Fibroblast of the aortic adventitia (primary cell): ENCODE measurements around the gene VHLL. TPM values are rescaled to one million over a fixed set of nuclear protein-coding genes. Genes with fewer than 3 reads are reported as not detected.

Experiments used
- DNase-seq: peaks from one replicate; pipeline ENCODE4 v3.0.0-alpha.2; 2010; ENCODE audit warnings: low read depth
- H3K4me3 ChIP-seq: 2 replicates; pipeline ENCODE4 v1.5.1; 2011; ENCODE audit warnings: low read depth, mild to moderate bottlenecking, control low read depth, low read length, moderate library complexity
- total RNA-seq: library from RNA; depleted of rRNA; stranded (reverse); fragments of >200 nt; gene quantifications from 2 replicates; pipeline ENCODE4 v1.2.3, GENCODE V29; 2012; ENCODE audit warnings: low replicate concordance
- TF ChIP-seq, protein P1 (sequence below): IDR thresholded peaks from 2 replicates; pipeline ENCODE4 v1.5.1; 2011; ENCODE audit warnings: mild to moderate bottlenecking, low read length, control low read depth, inconsistent platforms; ENCODE audit not compliant: insufficient read depth

Gene VHLL
- total RNA-seq, 1 donor = not detected

DNA sequence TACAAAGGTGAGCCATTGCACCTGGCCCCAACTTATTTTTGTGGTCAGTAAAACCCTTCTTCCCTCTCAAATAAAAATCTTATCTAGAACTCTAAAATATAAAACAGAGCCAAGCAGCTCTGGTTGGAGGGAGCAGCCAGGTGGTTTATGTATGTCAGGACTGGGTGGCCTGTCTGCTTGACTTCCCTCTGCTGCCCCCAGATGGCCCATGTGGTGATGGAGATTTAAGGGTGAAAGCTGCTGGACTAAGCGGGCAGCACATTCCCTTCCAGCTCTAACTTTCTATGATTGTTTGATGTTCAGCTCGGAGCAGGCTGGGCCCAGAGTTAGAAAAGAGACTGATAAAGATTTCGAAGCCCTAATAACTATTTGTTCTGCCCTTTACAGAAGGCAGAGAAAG lies 39.3 kb downstream of the VHLL start:
- TF ChIP-seq, protein P1, sequence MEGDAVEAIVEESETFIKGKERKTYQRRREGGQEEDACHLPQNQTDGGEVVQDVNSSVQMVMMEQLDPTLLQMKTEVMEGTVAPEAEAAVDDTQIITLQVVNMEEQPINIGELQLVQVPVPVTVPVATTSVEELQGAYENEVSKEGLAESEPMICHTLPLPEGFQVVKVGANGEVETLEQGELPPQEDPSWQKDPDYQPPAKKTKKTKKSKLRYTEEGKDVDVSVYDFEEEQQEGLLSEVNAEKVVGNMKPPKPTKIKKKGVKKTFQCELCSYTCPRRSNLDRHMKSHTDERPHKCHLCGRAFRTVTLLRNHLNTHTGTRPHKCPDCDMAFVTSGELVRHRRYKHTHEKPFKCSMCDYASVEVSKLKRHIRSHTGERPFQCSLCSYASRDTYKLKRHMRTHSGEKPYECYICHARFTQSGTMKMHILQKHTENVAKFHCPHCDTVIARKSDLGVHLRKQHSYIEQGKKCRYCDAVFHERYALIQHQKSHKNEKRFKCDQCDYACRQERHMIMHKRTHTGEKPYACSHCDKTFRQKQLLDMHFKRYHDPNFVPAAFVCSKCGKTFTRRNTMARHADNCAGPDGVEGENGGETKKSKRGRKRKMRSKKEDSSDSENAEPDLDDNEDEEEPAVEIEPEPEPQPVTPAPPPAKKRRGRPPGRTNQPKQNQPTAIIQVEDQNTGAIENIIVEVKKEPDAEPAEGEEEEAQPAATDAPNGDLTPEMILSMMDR = no peak
- no peak for DNase-seq
- no peak overlapping the region for H3K4me3 ChIP-seq

DNA sequence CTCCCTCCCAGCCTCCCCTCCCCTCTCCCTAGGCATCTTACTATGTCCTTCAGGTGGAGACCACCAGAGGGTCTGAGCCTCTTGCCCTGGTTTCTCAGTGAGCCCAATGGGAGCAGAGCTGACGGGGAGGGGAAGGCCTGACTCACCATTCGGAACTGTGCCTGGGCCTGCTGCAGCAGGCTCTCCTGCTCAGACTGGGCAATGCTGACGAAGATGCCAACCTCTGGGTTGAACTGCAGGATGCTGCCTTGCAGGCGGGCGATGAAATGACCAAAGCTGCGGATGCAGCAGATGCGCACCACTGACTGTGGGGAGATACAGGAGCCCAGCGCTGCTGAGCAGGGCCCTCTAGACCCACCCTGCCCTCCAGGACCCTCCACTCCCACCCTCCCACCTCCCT lies 40.2 kb downstream of the VHLL start:
- TF ChIP-seq, protein P1 = no peak
- H3K4me3 ChIP-seq = no peak overlapping the region
- DNase-seq = no peak

DNA sequence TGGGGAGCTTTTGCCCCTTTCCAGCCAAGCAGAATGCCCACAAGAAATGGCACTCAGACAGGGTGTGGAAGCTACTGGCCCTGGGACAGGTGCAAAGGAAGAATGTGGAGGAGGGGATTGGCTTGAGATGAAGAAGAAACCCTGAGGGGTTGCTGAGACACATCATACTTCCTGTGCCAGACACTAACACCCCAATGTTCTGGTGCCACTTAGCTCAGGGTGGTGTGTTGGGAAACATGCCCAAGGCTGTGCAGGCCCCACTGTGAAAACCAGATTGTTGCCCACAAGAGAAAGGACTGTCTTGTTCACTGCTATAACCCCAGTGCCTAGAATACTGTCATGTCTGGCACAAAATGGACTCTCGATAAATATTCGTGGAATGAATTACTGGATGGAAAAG lies 41.4 kb downstream of the VHLL start:
- H3K4me3 ChIP-seq = no peak overlapping the region
- TF ChIP-seq, protein P1 = no peak
- DNase-seq = no peak

DNA sequence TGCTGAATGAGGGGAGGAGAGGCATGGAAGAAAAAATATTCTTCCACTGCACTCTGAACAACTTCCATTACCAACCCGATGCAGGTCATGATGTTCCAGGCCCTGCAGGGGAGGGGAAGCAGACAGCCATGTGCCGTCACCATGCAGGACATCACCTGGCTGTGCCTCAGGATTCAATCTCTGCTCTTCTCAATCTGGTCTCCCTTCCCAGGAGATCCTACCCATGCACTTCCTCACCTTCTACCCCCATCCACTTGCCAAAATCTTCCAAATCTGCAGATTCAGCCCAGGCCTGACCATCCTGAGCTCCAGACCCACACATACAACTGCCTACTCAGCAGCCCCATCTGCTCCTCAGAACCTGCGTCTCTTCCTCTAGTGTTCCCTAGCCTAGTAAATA lies 45.5 kb downstream of the VHLL start:
- no peak overlapping the region for H3K4me3 ChIP-seq
- TF ChIP-seq, protein P1 = no peak
- no peak for DNase-seq

DNA sequence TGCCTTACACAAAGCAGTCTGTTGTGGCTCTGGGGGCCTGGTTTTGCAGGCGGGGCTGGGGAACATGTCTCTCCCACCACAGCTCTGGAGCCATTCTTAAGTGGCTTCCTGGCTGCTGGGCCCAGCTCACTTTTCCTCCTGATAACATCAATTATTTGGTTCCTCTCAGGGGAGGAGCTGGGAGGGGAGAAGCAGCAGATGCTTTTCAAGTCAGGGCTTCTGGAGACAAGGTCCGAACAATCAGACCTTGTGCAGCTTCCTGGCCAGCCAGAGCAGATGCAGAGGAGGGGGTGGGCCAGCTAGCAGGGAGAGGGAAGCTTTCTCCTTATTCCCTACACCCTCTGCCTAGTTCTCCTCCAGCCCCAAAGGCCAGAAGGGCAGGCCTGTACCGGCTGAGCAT lies 47.6 kb downstream of the VHLL start:
- no peak for DNase-seq
- H3K4me3 ChIP-seq = no peak overlapping the region
- TF ChIP-seq, protein P1 = no peak

DNA sequence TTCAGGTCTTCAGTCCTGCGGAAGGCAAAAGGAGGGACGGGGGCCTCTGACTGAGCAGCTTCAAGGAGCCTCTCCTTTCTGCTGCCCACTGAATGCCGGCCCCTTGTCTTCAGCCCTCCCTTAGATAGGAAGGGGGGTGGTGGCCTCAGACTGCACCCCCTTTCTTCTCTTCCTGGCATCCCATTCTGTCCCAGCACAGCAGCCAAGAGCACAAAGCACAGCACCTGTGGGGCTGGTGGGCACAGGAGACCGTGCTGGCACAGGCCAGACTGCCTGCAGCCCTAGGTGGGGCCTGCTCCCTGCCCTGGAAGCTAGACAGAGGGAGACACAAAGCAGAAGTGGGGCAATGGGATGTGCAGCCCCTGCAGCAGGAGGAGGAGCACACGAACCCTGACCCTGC lies 49.5 kb downstream of the VHLL start:
- DNase-seq = no peak
- TF ChIP-seq, protein P1 = no peak
- H3K4me3 ChIP-seq = no peak overlapping the region

Other genes starting within 250 kb of the VHLL start
- gene UBQLN4, start 245.5 kb downstream of the VHLL start, total RNA-seq = 8.5 and 22.0 TPM in 2 replicates
- gene LAMTOR2, start 244.5 kb downstream of the VHLL start, total RNA-seq = 40.4 and 74.7 TPM in 2 replicates
- gene RAB25, start 238.1 kb downstream of the VHLL start, total RNA-seq = not detected in 2 replicates
- 0.90 TPM in 2 replicates for gene MEX3A, start 216.8 kb downstream of the VHLL start, total RNA-seq
- gene LMNA, start 184.6 kb downstream of the VHLL start, total RNA-seq = 502 and 1,039 TPM in 2 replicates
- gene SEMA4A, start 145.7 kb downstream of the VHLL start, total RNA-seq = 1.4 and 3.2 TPM in 2 replicates
- gene SLC25A44, start 105.2 kb downstream of the VHLL start, total RNA-seq = 13.8 and 14.5 TPM in 2 replicates
- gene PMF1, start 86.3 kb downstream of the VHLL start, total RNA-seq = 42.6 and 44.6 TPM in 2 replicates
- gene BGLAP, start 57.1 kb downstream of the VHLL start, total RNA-seq = 0.18 TPM in 1 of 2 replicates, not detected in the other
- gene PAQR6, start 51.3 kb downstream of the VHLL start, total RNA-seq = 0.63 TPM in 1 of 2 replicates, not detected in the other
- 29.9 and 43.3 TPM in 2 replicates for gene SMG5, start 16.5 kb downstream of the VHLL start, total RNA-seq
- 1.4 and 2.1 TPM in 2 replicates for gene TMEM79, start 15.0 kb downstream of the VHLL start, total RNA-seq
- 62.4 and 71.5 TPM in 2 replicates for gene GLMP, start 3.6 kb downstream of the VHLL start, total RNA-seq
- 96.6 and 284 TPM in 2 replicates for gene CCT3, start 39.0 kb upstream of the VHLL start, total RNA-seq
- not detected in 2 replicates for gene TSACC, start 39.2 kb upstream of the VHLL start, total RNA-seq
- gene RHBG, start 69.9 kb upstream of the VHLL start, total RNA-seq = not detected in 2 replicates
- gene MEF2D, start 201.5 kb upstream of the VHLL start, total RNA-seq = 6.0 and 11.6 TPM in 2 replicates